ENCODE results near the gene STAT5B. TPM values are rescaled to one million over a fixed set of nuclear protein-coding genes. Genes with fewer than 3 reads are reported as not detected.
A peak's percentile ranks its signal among the peaks of the same experiment; 100 is the strongest.

The STAT5B gene
- total and polyA plus RNA-seq, 9 of the 15 experiments (the other 6 are each of a cell fraction or from before 2014, with no cell fraction given) = 20.8 to 176 (median 92.4) TPM

GRCh38 chr17:42276359-42276608 lies at the start of gene STAT5B (continued):
- TF ChIP-seq TAF1 (IDR thresholded peaks at IDR 0.05; ENCODE audit: control insufficient read depth, extremely low read depth, insufficient read depth, low read length, severe bottlenecking) (peak; percentile 79), PHF8 (IDR thresholded peaks at IDR 0.05; ENCODE audit: borderline replicate concordance, low read length) (peak; percentile 40; the same call in 1 of the 2 replicates), ZNF644 (tag; IDR thresholded peaks at IDR 0.05; ENCODE audit: low read depth) (peak; percentile 96), L3MBTL2 (IDR thresholded peaks at IDR 0.05) (no peak), ZNF197 (CRISPR knock-in tag; IDR thresholded peaks at IDR 0.05; ENCODE audit: low read depth) (peak; percentile 89), GATAD2B (IDR thresholded peaks at IDR 0.05; ENCODE audit: borderline replicate concordance) (peak; percentile 75; the same call in 1 of the 2 replicates), ZNF764 (CRISPR knock-in tag; IDR thresholded peaks at IDR 0.05; ENCODE audit: low read depth) (no peak), MCM2 (IDR thresholded peaks at IDR 0.05; ENCODE audit: low read depth) (no peak), ZNF695 (CRISPR knock-in tag; IDR thresholded peaks at IDR 0.05) (no peak), CC2D1A (IDR thresholded peaks at IDR 0.05) (no peak), ZNF175 (CRISPR knock-in tag; IDR thresholded peaks at IDR 0.05; ENCODE audit: low read depth) (peak; percentile 72; the same call in 1 of the 2 replicates), TBP (optimal IDR thresholded peaks at IDR 0.05; ENCODE audit: low read depth, low read length) (peak; percentile 12), ZBTB11 (CRISPR knock-in tag; IDR thresholded peaks at IDR 0.05) (peak in 1 of 3 experiments; percentile 74; a peak in 2 of 6 replicates), POLR2AphosphoS2 (IDR thresholded peaks at IDR 0.05; ENCODE audit: low read length) (no peak), ZNF431 (CRISPR knock-in tag; IDR thresholded peaks at IDR 0.05) (no peak), THAP7 (CRISPR knock-in tag; IDR thresholded peaks at IDR 0.05) (no peak), SMAD4 (CRISPR knock-in tag; conservative IDR thresholded peaks at IDR 0.05) (peak; percentile 78), RFX1 (IDR thresholded peaks at IDR 0.05) (no peak), ATF1 (CRISPR knock-in tag; IDR thresholded peaks at IDR 0.05) (no peak), ATF1 (tag; IDR thresholded peaks at IDR 0.05) (no peak), IRF9 (tag; IDR thresholded peaks at IDR 0.05) (no peak), PKNOX1 (IDR thresholded peaks at IDR 0.05) (no peak), ZNF589 (CRISPR knock-in tag; IDR thresholded peaks at IDR 0.05; ENCODE audit: low read depth) (peak; percentile 84)

Measured in K562 (cell line).